GM21515 (cell line): ENCODE measurements around the gene MYLK2.

Source experiments
- ATAC-seq: cut with Tn5 transposase; IDR thresholded peaks from one replicate; pipeline ENCODE4 v1.9.1; 2021; ENCODE audit not compliant: unreplicated experiment

The MYLK2 gene

GRCh38 chr20:31851240-31851955, 32.2 kb downstream of the MYLK2 start:
- ATAC-seq, result no peak

GRCh38 chr20:31853481-31853880, 34.3 kb downstream of the MYLK2 start:
- ATAC-seq, result no peak

- ATAC-seq, result no peak
These were observed 37.4 kb downstream of the MYLK2 start for GRCh38 chr20:31856516-31856915.

GRCh38 chr20:31857861-31858759, 39.0 kb downstream of the MYLK2 start:
- ATAC-seq, result no peak

GRCh38 chr20:31858760-31859083, 39.6 kb downstream of the MYLK2 start:
- ATAC-seq, result no peak

- no peak for ATAC-seq
These were observed 40.3 kb downstream of the MYLK2 start for GRCh38 chr20:31859266-31859997.

- no peak for ATAC-seq
These were observed 40.8 kb downstream of the MYLK2 start for GRCh38 chr20:31859998-31860380.

GRCh38 chr20:31860390-31861134, 41.4 kb downstream of the MYLK2 start:
- ATAC-seq, result no peak

GRCh38 chr20:31861135-31861384, 41.9 kb downstream of the MYLK2 start:
- ATAC-seq, result peak; percentile 30

GRCh38 chr20:31861385-31862156, 42.4 kb downstream of the MYLK2 start:
- peak; percentile 59 for ATAC-seq

- ATAC-seq, result no peak
These were observed 43.0 kb downstream of the MYLK2 start for GRCh38 chr20:31862157-31862470.

GRCh38 chr20:31862506-31862905, 43.4 kb downstream of the MYLK2 start:
- no peak for ATAC-seq

GRCh38 chr20:31863296-31864085, 44.3 kb downstream of the MYLK2 start:
- no peak for ATAC-seq

GRCh38 chr20:31864521-31865400, 45.6 kb downstream of the MYLK2 start:
- no peak for ATAC-seq

- no peak for ATAC-seq
These were observed 47.1 kb downstream of the MYLK2 start for GRCh38 chr20:31866221-31866620.

GRCh38 chr20:31868853-31869672, 49.9 kb downstream of the MYLK2 start:
- no peak for ATAC-seq

GRCh38 chr20:31869673-31869941, 50.5 kb downstream of the MYLK2 start:
- no peak for ATAC-seq

- no peak for ATAC-seq
These were observed 51.0 kb downstream of the MYLK2 start, which contains the start of the genes DUSP15 and TTLL9 for GRCh38 chr20:31869942-31870725. DUSP15 (minus strand) TSS chr20:31870527; CDS start chr20:31870337, 190 bp downstream. TTLL9 (plus strand) TSS chr20:31870634; CDS start chr20:31871127, 493 bp downstream.
